GM21381 (cell line): ENCODE data around the gene DAP.
"Not testable (repeated sequence)": the region's sequence is repeated elsewhere in the genome, so short reads cannot be mapped to it uniquely, and the experiment has no call there.

Experiments
- ATAC-seq: cut with Tn5 transposase; IDR thresholded peaks from one replicate; pipeline ENCODE4 v1.9.1; 2021; ENCODE audit warnings: mild to moderate bottlenecking, moderate library complexity; ENCODE audit not compliant: unreplicated experiment

DAP gene

DNA sequence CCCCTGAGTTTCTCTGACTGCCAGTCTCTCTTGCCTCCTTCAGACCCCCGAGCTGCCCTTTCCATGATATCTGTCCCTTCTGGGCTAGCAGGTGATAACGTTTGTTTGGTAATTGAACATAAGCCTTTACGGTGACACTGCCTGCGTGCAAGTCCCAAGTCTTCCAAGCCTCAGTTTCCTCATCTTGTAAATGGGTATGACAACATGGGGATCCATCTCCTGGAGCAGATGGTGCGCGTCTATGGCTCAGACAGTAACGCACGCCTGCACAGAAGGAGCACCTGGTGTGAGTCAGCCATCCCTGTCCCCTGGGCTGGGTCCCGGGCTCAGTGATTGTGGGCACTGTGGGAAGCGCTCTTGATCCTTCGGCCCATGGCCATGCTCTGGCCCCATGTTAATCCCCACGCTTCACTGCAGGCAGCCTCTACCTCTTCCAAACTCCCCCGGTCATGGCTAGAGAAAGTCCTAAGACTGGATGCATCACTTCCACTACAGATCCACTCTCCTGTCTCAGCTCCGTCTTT is 85.8 kb downstream of the DAP start:
- no peak for ATAC-seq

DNA sequence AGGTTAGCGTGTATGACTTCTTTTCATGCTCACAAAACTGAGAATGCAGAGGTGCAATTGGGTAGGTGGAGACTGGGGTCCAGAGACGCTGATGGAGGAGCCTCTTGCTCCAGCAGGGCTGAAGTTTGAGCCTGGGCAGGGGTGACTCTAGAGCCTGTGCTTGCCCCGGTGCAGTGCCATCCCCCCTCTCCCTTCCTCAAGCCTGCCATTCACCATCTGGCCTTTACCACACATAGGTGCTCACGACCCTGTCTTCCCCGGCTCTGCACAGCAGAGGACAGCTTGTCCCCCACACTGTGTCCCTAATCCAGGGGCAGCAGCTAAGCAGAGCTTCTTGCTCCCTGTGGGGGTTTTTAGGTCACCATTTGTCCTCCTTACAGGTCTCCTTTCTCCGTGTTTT is 86.5 kb downstream of the DAP start:
- no peak for ATAC-seq

DNA sequence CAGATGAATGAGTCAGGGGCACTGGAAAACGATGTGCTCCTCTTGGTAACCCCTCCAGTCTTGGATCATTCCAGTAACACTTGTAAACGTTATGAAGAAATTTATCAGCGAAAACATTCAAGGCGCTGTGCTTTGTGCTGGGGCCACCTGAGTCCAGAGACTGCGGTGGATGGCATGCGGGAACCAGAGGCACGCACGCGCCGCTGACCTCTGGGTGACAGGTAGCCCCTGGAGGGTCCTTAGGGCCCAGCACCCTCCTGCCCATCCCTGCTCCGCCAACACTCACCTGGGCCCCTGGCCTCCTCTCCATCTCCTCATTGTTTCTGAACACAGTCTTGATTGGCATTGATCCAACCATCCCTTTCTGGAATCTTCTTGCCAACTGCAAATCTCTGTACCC is 86.9 kb downstream of the DAP start:
- ATAC-seq, result no peak

DNA sequence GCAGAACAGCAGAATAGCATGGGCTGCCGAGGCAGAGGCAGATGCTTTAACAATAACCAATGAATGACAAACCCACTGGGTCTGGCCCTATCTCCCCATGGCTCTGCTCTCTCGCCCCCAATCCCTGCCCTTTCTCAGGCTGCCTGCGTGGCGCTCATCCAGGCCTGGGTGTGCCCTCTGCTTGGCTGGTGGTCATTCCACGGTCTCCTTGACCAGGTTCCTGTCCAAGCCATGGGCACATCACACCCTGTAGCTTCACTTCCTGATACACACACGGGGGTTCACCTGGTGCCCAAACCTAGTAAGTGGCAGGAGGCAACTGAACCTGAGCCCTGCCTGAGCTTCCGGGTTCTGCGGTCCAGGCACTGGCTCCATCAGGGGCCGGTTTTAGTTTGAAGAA is 87.6 kb downstream of the DAP start:
- ATAC-seq, result no peak

DNA sequence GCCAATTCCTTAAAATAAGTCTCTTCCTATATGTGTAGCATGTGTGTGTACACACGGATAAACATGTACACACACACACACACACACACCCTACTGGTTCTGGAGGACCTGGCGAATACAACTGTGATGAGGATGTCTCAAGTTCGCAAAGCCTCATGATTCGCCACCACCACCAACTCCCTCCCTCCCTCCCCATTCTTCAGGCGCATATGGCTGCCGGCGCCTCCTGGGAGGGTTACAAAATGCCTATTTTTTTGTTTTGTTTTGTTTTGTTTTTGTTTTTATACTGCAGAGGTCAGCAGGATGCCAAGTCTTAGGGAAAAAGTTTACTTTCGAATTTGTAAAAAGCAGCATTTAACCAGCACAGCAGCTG is 88.0 kb downstream of the DAP start:
- ATAC-seq, result no peak

DNA sequence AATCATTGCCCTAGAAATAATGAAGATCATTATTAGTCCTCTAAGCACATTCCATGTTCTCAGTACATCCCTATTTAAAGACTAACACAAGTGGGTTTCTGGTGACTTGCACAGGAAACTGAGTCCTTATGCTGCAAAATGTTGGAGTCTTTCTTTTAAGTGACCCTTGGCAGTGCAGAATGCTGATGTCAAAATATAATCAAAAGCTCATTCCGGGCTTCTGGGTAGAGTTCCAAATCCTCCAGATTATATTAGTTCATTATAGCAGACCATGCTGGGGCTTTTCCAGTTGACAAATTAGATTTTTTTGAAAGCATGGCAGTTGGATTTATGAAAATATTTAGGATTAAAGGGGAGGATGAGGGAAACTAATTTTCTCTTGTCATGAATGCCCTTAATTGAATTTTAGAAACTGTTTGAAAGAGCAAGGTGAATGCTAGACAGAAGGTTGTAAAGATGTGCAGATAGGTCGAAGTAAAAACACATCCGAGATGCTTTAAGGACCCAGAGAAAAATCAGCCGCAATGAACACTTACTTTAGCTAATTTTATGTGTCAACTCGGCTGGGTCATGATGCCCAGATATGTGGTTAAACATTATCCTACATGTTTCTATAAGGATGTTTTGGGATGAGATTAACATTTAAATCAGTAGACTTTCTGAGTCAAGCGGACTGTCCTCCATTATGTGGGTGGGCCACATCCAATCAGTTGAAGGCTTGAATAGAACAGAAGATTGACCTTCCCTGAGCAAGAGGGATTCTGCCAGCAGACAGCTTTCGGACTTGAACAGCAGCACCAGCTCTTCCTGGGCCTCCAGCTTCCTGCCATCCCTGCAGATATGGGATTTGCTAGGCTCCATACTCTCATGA is 88.7 kb downstream of the DAP start:
- no peak for ATAC-seq

DNA sequence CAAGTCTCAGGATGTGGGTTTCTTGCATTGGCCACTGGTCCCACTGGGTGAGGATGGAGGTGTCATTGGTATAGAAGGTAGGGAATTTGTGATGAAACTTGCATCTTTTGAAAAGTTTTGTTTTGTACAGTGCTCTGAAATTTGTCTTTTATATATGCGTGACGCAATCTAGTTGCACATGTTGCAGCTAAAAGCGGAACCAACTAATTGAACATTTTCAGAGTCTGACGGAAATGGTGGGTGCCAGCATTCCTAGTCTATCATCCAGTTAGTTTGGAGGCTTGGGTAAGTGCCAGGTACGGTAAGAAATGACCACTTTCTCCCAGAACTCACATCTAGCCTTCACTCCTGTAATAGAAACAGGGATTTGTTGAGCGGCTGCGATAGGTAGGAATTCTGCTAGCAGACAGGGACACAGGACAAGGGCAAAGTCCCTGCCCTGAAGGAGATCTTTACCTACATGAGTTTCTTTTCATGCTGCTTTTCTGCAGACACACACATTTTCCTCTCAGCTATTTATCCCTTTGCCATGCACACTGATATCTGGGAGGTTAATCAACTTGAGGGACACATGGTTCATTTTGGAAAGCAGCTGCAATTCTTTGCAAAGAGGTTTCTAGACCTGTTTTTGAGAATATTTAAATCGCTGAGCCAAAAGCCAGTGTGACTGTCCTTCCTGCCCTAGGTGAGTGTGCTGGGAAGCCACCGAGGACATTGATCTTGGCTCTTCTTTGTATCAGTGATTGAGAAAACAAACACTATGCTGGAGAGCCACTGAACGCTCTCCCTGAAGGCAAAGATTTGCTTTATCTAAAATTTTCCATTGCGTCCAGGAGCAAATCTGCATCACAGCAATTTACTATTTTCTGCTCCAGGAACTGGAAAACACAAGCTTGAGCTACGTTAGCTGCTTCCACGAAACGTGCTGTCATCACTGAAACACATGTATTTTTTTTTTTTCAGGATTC is 89.7 kb downstream of the DAP start:
- no peak for ATAC-seq

DNA sequence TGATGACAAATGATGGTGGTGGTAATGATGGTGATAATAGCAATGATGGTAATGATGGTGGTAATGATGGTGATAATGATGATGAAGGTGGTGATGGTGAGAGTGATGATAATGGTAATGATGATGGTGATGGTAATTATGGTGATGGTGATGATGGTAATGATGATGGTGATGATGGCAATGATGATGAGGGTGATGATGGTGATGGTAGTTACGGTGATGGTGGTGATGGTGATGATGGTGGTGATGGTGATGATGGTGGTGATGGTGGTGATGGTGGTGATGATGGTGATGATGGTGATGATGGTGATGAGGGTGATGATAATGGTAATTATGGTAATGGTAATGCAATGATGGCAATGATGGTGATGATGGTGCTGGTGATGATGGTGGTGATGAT is 91.1 kb downstream of the DAP start:
- ATAC-seq, result no peak

DNA sequence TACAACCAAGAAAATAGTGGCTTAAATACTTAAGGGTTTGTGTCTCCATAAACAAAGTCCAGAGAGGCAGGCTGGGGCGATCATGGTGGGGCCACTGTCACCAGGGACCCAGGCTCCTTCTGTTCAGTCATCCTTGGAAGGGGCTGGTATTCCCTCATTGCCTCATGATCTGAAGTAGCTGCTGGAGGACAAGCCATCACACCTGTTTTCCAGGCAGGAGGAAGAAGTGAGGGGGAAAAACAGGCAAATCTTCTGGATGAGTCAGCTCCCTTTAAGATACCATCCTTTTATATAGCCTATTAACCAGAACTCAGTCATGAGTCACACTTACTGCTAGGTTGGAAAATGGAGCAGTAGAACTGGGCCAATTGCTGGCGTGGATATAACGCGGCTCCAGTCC is 92.3 kb downstream of the DAP start:
- ATAC-seq, result no peak

DNA sequence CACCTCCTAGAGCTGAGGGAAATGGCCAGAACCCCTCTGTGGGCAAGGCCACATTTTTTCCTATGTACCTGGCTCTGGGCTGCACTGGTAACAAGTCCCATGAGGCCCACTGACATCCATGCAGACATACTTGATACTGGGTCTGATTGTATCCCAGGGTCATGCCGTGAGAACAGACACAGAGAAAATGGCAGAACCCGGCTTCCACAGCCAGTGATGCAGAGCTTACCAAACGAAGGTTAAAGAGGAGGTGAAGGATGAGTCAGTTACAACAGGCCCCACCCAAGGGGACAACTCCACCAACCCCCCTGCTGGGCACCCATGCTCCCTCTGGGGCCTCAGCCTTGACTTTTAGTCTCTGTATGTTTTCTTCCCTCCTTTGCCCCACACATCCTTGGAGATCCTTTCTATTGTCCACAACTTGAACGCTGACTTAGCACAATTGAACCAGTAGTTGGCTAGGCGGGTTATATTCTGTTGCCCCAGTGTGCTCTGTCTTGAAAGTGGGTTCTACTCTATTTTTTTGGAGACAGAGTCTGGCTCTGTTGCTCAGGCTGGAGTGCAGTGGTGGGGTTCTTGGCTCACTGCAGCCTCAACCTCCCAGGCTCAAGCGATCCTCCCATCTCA is 93.5 kb downstream of the DAP start:
- no peak for ATAC-seq

DNA sequence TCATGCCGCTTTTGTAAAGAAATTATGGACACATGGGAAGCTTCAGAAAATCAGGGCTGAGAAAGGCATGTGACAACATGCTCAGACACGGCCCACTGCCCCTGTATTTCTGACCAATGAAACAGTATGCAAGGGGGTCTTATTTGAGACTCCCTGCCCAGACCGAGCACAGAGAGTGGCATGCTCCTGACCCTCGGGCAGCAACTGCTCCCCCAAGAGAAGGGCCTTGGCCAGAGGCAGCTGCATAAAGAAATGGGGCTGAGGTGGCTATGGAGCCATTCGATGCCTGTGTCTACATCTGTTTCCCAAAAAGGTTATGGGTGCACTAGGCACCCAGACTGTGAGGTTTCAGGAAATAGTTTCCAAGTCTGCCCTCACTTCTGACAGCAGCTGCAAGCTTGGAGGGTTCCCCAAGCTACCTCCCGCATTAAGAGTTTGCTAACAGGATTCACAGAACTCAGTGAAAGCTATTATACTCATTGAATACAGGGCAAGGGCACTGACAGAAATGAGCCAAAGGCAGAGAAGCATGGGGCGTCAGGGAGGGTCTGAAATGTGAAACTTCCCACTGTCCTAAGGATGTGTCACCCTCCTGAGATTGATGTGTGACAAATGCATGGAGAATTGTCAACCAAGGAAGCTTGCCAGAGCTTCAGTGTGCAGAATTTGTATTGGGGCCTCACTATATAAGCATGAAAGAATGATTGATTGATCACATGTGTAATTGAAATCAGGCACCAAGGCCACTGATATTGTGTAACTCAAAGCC is 94.3 kb downstream of the DAP start:
- ATAC-seq, result no peak

DNA sequence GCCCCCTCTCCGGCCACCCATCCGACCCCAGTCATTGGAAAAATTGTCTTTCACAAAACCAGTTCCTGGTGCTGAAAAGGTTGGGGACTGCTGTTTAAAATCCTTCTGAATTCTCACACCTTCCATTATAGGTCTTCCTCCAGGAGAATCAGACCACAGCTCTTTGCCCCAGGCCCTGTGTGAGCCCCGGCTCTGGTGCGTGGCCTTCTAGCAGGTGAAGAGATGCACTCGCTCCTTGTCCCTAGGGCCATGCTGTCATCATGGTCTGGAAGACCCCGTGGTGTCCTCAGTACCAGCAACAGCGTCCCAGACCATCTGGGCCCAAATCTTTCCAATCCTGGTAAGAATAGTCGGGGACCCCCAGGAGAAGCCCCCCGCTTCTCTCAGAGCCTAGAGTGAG is 95.2 kb downstream of the DAP start:
- no peak for ATAC-seq

DNA sequence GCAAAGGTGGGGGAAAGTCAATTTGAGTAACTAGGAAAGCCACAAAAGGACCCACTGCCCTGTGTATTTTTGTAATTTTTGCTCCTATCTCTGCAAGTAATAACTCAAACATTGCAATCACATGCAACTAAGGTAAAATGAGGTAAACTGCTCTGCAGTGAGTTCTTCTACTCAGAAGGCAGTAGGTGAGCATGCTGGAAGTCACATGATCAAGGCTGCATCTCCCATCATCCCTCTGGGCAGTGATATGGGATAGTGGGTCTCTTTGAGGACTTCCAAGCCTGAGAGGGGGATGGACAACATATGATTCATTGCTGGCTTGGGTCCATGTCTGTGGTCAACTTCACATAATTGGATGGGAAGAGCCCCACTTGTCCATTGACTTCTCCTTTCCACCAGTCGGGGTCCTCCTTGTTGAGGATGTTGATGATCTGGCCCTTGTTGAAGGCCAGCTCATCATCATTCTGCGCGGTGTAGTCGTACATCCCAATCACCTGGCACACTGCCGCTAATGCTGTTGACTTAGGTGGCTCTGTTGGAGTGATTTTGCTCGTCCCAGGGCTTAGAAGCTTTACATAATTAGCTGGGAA is 96.8 kb downstream of the DAP start:
- ATAC-seq, result not testable (repeated sequence)

DNA sequence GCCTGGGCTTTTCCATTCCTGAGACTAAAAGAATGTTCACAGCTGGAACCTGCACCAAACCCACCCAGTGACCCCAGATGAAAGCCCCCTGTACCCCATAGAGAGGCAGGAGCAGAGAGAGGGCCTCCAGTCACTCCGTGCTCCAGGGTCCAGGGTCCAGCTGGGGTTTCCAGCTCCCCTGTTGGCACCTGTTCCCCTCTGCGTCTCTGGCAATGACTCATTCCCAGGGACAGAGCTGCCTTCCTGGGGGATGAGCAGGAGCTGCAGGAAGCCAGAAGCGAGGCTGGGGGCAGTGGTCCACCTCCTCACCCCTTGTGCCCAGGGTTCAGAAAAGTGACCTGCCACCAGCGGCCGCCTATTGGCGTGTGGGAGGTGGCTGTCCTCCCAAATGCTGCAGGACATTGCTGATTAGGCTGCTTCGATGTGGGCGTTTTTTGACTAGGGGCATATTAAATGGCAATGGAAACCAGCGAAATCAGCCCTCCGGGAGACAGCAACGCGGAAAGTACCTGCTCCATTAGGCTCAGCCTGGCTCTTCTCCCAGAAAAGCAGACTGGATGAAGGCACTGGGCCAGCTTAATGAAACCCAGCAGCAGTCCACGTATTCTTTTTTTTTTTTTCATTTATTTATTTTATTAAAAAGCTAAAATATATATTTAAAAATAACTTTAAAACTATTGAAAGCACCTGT is 97.4 kb downstream of the DAP start:
- ATAC-seq, result no peak

DNA sequence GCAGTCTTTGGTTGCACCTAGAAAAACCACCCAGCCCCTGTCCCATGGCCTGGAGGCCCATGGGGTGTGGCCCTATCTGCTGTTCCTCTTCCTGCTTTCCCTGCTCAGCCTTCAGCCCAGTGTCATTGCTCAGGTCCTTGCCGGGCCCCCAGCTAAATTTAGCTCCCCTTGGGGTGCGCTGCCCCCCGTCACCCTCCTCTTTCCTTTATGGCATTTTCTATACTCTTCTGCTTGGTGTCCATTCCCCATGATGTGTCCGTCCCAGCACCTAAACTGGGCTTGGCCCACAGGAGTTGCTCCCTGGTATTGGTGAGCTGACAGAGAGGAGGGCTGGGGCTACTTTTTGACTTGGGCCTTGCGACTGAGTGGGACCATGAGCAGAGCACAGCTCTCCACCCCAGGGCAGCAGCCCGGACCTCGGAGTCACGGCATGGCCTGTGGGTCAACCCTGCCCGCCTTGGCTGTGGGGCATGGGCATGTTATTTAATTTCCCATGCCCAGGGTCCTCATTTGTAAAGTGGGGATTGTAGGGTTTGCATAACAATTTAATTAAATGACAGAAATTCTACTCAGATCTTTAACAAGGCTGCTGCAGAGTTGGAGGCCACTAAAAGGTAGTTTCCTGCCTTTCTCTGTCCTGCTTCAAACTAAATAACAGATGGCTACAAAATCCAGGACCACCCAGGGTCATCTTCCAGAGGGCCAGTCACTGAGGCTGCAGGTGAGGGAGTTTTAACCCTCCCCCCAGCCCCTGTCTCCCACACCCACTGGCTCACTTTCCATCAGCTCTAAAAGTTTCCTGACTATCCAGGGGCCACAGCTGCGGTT is 98.2 kb downstream of the DAP start:
- ATAC-seq, result no peak

DNA sequence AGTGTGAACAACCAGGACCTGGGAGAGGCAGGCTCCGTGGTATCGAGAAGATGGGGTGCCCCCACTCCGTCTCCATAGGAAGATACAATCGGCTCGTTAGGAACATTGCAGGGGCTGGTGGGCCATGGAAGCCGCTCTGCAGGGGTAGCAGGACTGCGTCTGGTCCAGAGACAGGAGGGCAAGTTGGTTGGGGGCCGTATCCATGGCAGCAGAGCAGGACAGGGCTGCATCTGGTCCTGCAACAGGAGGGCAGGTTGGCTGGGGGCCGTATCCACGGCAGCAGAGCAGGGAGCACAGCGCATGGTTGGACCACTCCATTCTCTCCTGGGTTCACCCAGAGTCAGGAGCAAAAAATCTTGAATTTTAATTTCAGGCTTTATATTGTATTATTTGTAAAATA is 99.0 kb downstream of the DAP start:
- ATAC-seq, result no peak

DNA sequence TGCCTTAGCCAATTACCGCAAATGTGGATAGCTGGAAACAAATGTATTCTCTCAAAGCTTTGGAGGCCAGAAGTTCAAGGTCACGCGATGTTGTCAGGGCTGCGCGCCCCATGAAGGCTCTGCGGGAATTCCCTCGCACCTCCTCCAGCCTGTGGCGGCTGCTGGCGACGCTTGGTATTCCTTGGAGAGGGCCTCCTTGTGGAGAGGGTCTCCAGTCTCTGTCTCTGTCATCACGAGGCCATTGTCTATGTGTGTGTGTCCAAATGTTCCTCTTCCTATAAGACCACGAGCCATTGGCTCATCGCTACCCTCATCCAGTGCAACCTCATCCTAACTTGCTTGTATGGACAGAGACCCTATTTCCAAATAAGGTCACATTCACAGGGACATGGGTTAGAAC is 99.6 kb downstream of the DAP start:
- ATAC-seq, result no peak

DNA sequence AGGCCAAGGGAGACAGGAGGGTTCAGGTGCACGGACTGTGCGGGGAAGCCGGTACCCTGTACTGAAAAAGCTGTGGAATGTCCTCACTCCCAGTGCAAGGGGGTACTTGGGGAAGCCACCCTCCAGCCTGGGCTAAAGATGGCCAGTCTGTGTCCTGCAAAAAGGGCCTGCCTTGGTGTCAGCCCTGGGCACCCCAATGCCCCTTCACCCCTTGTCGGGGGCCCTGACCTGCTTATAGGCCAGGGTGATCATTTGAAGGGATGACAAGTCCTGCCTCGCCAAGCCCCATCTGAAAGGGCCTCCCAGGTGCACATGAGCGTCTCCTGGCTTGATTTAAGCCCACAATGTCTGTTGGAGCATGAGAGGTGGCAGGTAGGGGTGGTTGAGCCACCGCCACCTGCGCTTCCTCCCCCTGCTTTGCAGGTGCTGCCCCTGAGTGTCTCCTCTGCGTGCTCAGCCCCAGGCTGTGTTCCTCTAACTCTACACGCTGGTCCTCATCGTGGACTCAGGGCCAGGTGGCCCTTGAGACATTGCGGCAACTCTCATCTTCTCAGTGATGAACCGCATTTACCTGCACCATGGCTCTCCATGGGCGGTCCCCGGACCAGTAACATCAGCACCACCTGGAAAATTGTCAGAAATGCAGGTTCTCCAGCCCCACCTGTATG is 100.2 kb downstream of the DAP start:
- ATAC-seq, result no peak
